Caco-2 (cell line): Measurements from ENCODE around the gene PTPRB. TPM values are rescaled to one million over a fixed set of nuclear protein-coding genes. Genes with fewer than 3 reads are reported as not detected.

Source experiments
- BruUV-seq: library from RNA; stranded (reverse); fragments of 400-500 nt; replicated peaks from 2 replicates; lab custom pipeline; 2021; lab: Mats Ljungman, UMichigan
- CTCF ChIA-PET: fragments of 300-600 bp; sonication (Branson Sonifier 250); formaldehyde crosslinking; loops from one replicate; lab custom pipeline; 2022; ENCODE audit warnings: antibody characterized with exemption; lab: Charles Lee
- POLR2A ChIA-PET: fragments of 300-600 bp; sonication (Branson Sonifier 250); formaldehyde crosslinking; loops from one replicate; lab custom pipeline; 2022; ENCODE audit warnings: antibody characterized with exemption; lab: Charles Lee
- DNase-seq, 2 experiments: peaks; one replicate each; pipeline versions ENCODE4 v3.0.0 to v3.0.0-alpha.2; 2020 to 2022
- H3K27me3 ChIP-seq: replicated peaks from 2 replicates; pipeline ENCODE4 v1.6.0; 2011; ENCODE audit warnings: low read length; ENCODE audit not compliant: control insufficient read depth, insufficient read depth
- H3K36me3 ChIP-seq: 2 replicates; pipeline ENCODE4 v1.5.1; 2011; ENCODE audit warnings: low read length; ENCODE audit not compliant: control insufficient read depth, insufficient read depth
- H3K4me1 ChIP-seq: fragments of 250-450 bp; sonication (Bioruptor Pico); 2 replicates; pipeline ENCODE4 v1.5.1; 2020; ENCODE audit warnings: mild to moderate bottlenecking
- H3K4me3 ChIP-seq: 2 replicates; pipeline ENCODE4 v1.5.1; 2011; ENCODE audit warnings: low read depth, mild to moderate bottlenecking, control low read depth, low read length
- H3K9me3 ChIP-seq: fragments of 250-450 bp; sonication (Bioruptor Pico); 2 replicates; pipeline ENCODE4 v1.5.1; 2020; ENCODE audit warnings: mild to moderate bottlenecking, moderate library complexity
- H3K27ac Mint-ChIP-seq: one replicate; pipeline ENCODE4 v1.8.0; 2022; ENCODE audit warnings: mixed read lengths; ENCODE audit not compliant: unreplicated experiment
- H3K27me3 Mint-ChIP-seq: one replicate; pipeline ENCODE4 v1.8.0; 2022; ENCODE audit warnings: mixed read lengths; ENCODE audit not compliant: insufficient read depth, unreplicated experiment
- H3K36me3 Mint-ChIP-seq: one replicate; pipeline ENCODE4 v1.8.0; 2022; ENCODE audit warnings: mild to moderate bottlenecking, mixed read lengths; ENCODE audit not compliant: insufficient read depth, unreplicated experiment
- H3K4me1 Mint-ChIP-seq: one replicate; pipeline ENCODE4 v1.8.0; 2022; ENCODE audit warnings: low read depth, mixed read lengths; ENCODE audit not compliant: unreplicated experiment
- H3K4me3 Mint-ChIP-seq: one replicate; pipeline ENCODE4 v1.8.0; 2022; ENCODE audit warnings: mild to moderate bottlenecking, moderate library complexity, mixed read lengths; ENCODE audit not compliant: unreplicated experiment
- H3K9me3 Mint-ChIP-seq: one replicate; pipeline ENCODE4 v1.8.0; 2022; ENCODE audit warnings: mixed read lengths; ENCODE audit not compliant: unreplicated experiment
- intact Hi-C: fragments of 100-400 bp; cut with micrococcal nuclease; formaldehyde crosslinking; loops from one replicate; pipeline ENCODE4 v1.10.0; 2022; ENCODE audit not compliant: unreplicated experiment
- total RNA-seq: library from RNA; stranded (reverse); gene quantifications from 2 replicates; pipeline ENCODE4 v1.2.3, GENCODE V29; 2022
- TF ChIP-seq, protein P1 (sequence below), 2 experiments: fragments of 200-600 bp in 1 of 2; IDR thresholded peaks; 1 replicate in 1 of 2; 2 replicates in 1 of 2; pipeline versions ENCODE4 v1.5.1 to v1.8.0; 2011 to 2022; ENCODE audit warnings: antibody characterized with exemption in 1 of 2, control low read depth in 1 of 2, inconsistent platforms in 1 of 2, low read depth in 1 of 2, low read length in 1 of 2, mild to moderate bottlenecking in 1 of 2, moderate library complexity in 1 of 2; ENCODE audit not compliant: insufficient read depth in 1 of 2, severe bottlenecking in 1 of 2, unreplicated experiment in 1 of 2

Gene PTPRB
- total RNA-seq, 1 experiment from 2014 or later, result 0.73 TPM

DNA sequence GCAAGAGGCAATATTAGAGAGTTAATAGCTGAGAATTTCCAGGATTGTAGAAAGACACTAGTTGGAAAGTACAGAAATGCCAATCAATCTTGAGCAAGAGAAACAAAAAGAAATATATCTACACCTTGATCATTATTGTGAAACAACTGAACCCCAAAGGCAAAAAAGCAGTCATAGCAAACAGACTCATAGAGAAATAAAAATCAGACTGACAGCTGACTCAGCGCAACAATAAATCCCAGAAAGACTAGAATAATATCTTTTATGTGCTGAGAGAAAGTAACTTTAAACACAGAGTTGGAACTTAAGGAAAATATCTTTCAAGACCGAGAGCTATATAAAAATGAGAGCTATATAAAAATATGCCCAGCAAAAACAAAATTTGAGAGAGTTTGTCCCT, 52.9 kb downstream of the PTPRB start:
- no peaks in the 10 kb centered on the region for H3K36me3 ChIP-seq
- Mint-ChIP-seq H3K27me3 (no peaks in the 10 kb centered on the region), H3K36me3 (no peaks in the 10 kb centered on the region), H3K4me3 (no peak overlapping the region), H3K9me3 (no peaks in the 10 kb centered on the region), H3K4me1 (no peaks in the 10 kb centered on the region), H3K27ac (no peak overlapping the region)
- no peaks in the 10 kb centered on the region for H3K27me3 ChIP-seq
- BruUV-seq, result no TSS peak
- TF ChIP-seq, protein P1, sequence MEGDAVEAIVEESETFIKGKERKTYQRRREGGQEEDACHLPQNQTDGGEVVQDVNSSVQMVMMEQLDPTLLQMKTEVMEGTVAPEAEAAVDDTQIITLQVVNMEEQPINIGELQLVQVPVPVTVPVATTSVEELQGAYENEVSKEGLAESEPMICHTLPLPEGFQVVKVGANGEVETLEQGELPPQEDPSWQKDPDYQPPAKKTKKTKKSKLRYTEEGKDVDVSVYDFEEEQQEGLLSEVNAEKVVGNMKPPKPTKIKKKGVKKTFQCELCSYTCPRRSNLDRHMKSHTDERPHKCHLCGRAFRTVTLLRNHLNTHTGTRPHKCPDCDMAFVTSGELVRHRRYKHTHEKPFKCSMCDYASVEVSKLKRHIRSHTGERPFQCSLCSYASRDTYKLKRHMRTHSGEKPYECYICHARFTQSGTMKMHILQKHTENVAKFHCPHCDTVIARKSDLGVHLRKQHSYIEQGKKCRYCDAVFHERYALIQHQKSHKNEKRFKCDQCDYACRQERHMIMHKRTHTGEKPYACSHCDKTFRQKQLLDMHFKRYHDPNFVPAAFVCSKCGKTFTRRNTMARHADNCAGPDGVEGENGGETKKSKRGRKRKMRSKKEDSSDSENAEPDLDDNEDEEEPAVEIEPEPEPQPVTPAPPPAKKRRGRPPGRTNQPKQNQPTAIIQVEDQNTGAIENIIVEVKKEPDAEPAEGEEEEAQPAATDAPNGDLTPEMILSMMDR (IDR thresholded peaks at IDR 0.05; ENCODE audit: insufficient read depth in 1 of 2, low read depth in 1 of 2, low read length in 1 of 2, severe bottlenecking in 1 of 2, unreplicated experiment in 1 of 2), result no peak
- H3K4me1 ChIP-seq, result no peaks in the 10 kb centered on the region
- CTCF ChIA-PET, result no interaction called here
- H3K4me3 ChIP-seq, result no peak overlapping the region
- intact Hi-C loops, result no loop called here
- DNase-seq, result no peak
- POLR2A ChIA-PET, result no interaction called here
- H3K9me3 ChIP-seq, result no peaks in the 10 kb centered on the region

DNA sequence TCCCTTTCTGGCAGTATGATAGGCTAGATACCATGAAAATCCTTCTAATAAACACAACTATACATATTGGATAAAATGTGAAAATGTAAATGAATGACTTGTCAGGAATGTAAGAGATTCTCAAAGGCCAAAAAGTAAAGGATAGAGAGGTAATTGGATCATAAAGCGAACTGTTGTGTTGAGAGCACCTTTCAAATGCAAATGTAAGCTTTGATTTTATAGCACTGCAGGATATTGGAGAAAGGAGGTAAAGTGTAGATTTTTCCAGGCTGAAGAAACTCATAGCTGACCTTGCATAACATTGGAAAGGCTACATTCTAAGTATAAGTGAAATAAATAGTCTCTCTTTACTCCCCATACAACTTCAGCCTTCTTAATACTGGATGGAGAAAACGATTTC, 54.0 kb downstream of the PTPRB start:
- Mint-ChIP-seq H3K9me3 (no peaks in the 10 kb centered on the region), H3K4me1 (no peaks in the 10 kb centered on the region), H3K4me3 (no peak overlapping the region), H3K27ac (no peak overlapping the region), H3K36me3 (no peaks in the 10 kb centered on the region), H3K27me3 (no peaks in the 10 kb centered on the region)
- no TSS peak for BruUV-seq
- Histone ChIP-seq H3K4me1 (no peaks in the 10 kb centered on the region), H3K9me3 (no peaks in the 10 kb centered on the region), H3K27me3 (no peaks in the 10 kb centered on the region), H3K36me3 (no peaks in the 10 kb centered on the region), H3K4me3 (no peak overlapping the region)
- intact Hi-C loops, result no loop called here
- no peak for DNase-seq
- CTCF ChIA-PET, result no interaction called here
- TF ChIP-seq, protein P1 (IDR thresholded peaks at IDR 0.05; ENCODE audit: insufficient read depth in 1 of 2, low read depth in 1 of 2, low read length in 1 of 2, severe bottlenecking in 1 of 2, unreplicated experiment in 1 of 2), result no peak
- POLR2A ChIA-PET, result no interaction called here

- ChIA-PET CTCF (interaction anchor here (0.7 kb wide), 1 partner anchor 116 kb away, joined by 5 read pairs; no protein-coding TSS in a partner anchor), POLR2A (no interaction called here)
- H3K9me3 ChIP-seq, result no peaks in the 10 kb centered on the region
- H3K4me1 ChIP-seq, result no peaks in the 10 kb centered on the region
- Mint-ChIP-seq H3K27me3 (no peaks in the 10 kb centered on the region), H3K4me3 (no peak overlapping the region), H3K9me3 (no peaks in the 10 kb centered on the region), H3K4me1 (no peaks in the 10 kb centered on the region), H3K36me3 (no peaks in the 10 kb centered on the region), H3K27ac (no peak overlapping the region)
- H3K27me3 ChIP-seq, result no peaks in the 10 kb centered on the region
- H3K36me3 ChIP-seq, result no peaks in the 10 kb centered on the region
- TF ChIP-seq, protein P1 (IDR thresholded peaks at IDR 0.05; ENCODE audit: insufficient read depth in 1 of 2, low read depth in 1 of 2, low read length in 1 of 2, severe bottlenecking in 1 of 2, unreplicated experiment in 1 of 2), result no peak
- BruUV-seq, result no TSS peak
- no peak for DNase-seq
- no peak overlapping the region for H3K4me3 ChIP-seq
- intact Hi-C loops, result no loop called here
Measured at GRCh38 chr12:70581208-70581607, 56.0 kb downstream of the PTPRB start.
